PC-3 (cell line): ENCODE measurements around the gene AMIGO3. TPM values are rescaled to one million over a fixed set of nuclear protein-coding genes. Genes with fewer than 3 reads are reported as not detected.

Source experiments
- ATAC-seq: fragments of 200-7000 bp; cut with Tn5 transposase; 2 replicates; pipeline ENCODE4 v1.9.1; 2020; ENCODE audit warnings: mild to moderate bottlenecking, moderate library complexity
- BruUV-seq: library from RNA; stranded (reverse); fragments of 400-500 nt; replicated peaks from 2 replicates; lab custom pipeline; 2021; lab: Mats Ljungman, UMichigan
- CTCF ChIA-PET: fragments of 300-600 bp; sonication (Branson Sonifier 250); formaldehyde crosslinking; loops from one replicate; lab custom pipeline; 2022; ENCODE audit warnings: antibody characterized with exemption; lab: Charles Lee
- POLR2A ChIA-PET: fragments of 300-600 bp; sonication (Branson Sonifier 250); formaldehyde crosslinking; loops from one replicate; lab custom pipeline; 2022; ENCODE audit warnings: antibody characterized with exemption; ENCODE audit not compliant: unreplicated experiment; lab: Charles Lee
- DNase-seq: peaks from one replicate; pipeline ENCODE4 v3.0.0-alpha.2; 2015
- H2AFZ ChIP-seq: fragments of 300-600 bp; sonication (generic); 2 replicates; pipeline ENCODE4 v1.6.0; 2016; ENCODE audit warnings: antibody characterized with exemption, low read length
- H3F3A ChIP-seq: fragments of 300-600 bp; sonication (generic); one replicate; pipeline ENCODE4 v1.6.0; 2017; ENCODE audit warnings: antibody characterized with exemption, low read length, control low read depth, mild to moderate bottlenecking; ENCODE audit not compliant: unreplicated experiment
- H3K27ac ChIP-seq: fragments of 300-600 bp; sonication (generic); 2 replicates; pipeline ENCODE4 v1.5.1; 2016; ENCODE audit warnings: mild to moderate bottlenecking, low read length
- H3K27me3 ChIP-seq: fragments of 300-600 bp; sonication (generic); 2 replicates; pipeline ENCODE4 v1.6.1; 2016; ENCODE audit warnings: low read length, mixed read lengths
- H3K36me3 ChIP-seq: fragments of 300-600 bp; sonication (generic); 2 replicates; pipeline ENCODE4 v1.6.1; 2016; ENCODE audit warnings: low read depth, mixed run types, low read length, mixed read lengths
- H3K4me1 ChIP-seq: fragments of 300-600 bp; sonication (generic); 2 replicates; pipeline ENCODE4 v1.5.1; 2016; ENCODE audit warnings: low read length; ENCODE audit not compliant: insufficient read depth
- H3K4me2 ChIP-seq: fragments of 300-600 bp; sonication (generic); 2 replicates; pipeline ENCODE4 v1.6.0; 2016; ENCODE audit warnings: low read length
- H3K4me3 ChIP-seq: fragments of 300-600 bp; sonication (generic); 2 replicates; pipeline ENCODE4 v1.5.1; 2016; ENCODE audit warnings: mild to moderate bottlenecking, low read length, mixed read lengths
- H3K79me2 ChIP-seq: fragments of 300-600 bp; sonication (generic); 2 replicates; pipeline ENCODE4 v1.6.1; 2017; ENCODE audit warnings: low read length, mixed read lengths
- H3K9ac ChIP-seq: fragments of 300-600 bp; sonication (generic); 2 replicates; pipeline ENCODE4 v1.6.0; 2016; ENCODE audit warnings: mild to moderate bottlenecking, low read length
- H3K9me2 ChIP-seq: fragments of 300-600 bp; sonication (generic); replicated peaks from 2 replicates; pipeline ENCODE4 v1.6.1; 2016; ENCODE audit warnings: mixed run types, low read length, mixed read lengths
- H3K9me3 ChIP-seq: fragments of 300-600 bp; sonication (generic); 2 replicates; pipeline ENCODE4 v1.6.1; 2016; ENCODE audit warnings: low read length, mixed read lengths
- H4K20me1 ChIP-seq: fragments of 300-600 bp; sonication (generic); 2 replicates; pipeline ENCODE4 v1.6.1; 2016; ENCODE audit warnings: low read length, mixed read lengths
- CTCF ChIP-seq: fragments of 300-600 bp; sonication (generic); conservative IDR thresholded peaks from 2 replicates; pipeline ENCODE4 v1.5.1; 2017; ENCODE audit warnings: antibody characterized with exemption, low read depth, mild to moderate bottlenecking, low read length
- EZH2 ChIP-seq: fragments of 300-600 bp; sonication (generic); IDR thresholded peaks from one replicate; pipeline ENCODE4 v1.6.1; 2017; ENCODE audit warnings: antibody characterized with exemption, mild to moderate bottlenecking, low read length; ENCODE audit not compliant: unreplicated experiment
- EZH2phosphoT487 ChIP-seq: fragments of 300-600 bp; sonication (generic); IDR thresholded peaks from 2 replicates; pipeline ENCODE4 v1.6.1; 2018; ENCODE audit warnings: mild to moderate bottlenecking, antibody characterized with exemption, low read length, borderline replicate concordance
- intact Hi-C: fragments of 100-400 bp; cut with micrococcal nuclease; formaldehyde crosslinking; loops from 2 replicates; pipeline ENCODE4 v1.9.0; 2023
- total RNA-seq: library from RNA; depleted of rRNA; stranded (reverse); fragments of >200 nt; gene quantifications from 2 replicates; pipeline ENCODE4 v1.2.3, GENCODE V29; 2014

AMIGO3 gene
- total RNA-seq, 1 experiment from 2014 or later, result 1.8 TPM

- Histone ChIP-seq H3K4me1 (peaks cover 4% of the 10 kb centered on the region), H3K79me2 (peaks cover 15% of the 10 kb centered on the region), H3K9me2 (no peaks in the 10 kb centered on the region), H2AFZ (no peak overlapping the region), H3F3A (no peaks in the 10 kb centered on the region), H3K36me3 (peaks cover 6% of the 10 kb centered on the region; the same call in 1 of the 2 replicates), H3K4me3 (no peak overlapping the region), H3K4me2 (no peak overlapping the region), H4K20me1 (peaks cover 15% of the 10 kb centered on the region), H3K27me3 (no peaks in the 10 kb centered on the region), H3K9ac (no peak overlapping the region), H3K9me3 (no peaks in the 10 kb centered on the region), H3K27ac (peak overlapping the region; percentile 19; the same call in 1 of the 2 replicates)
- no peak for TF ChIP-seq EZH2
- no peak for TF ChIP-seq EZH2phosphoT487
- TF ChIP-seq CTCF, result no peak
- intact Hi-C loops, result loop anchor here (1.0 kb wide), 1 partner anchor 25 kb away; no protein-coding TSS in a partner anchor
- BruUV-seq, result no TSS peak
- CTCF ChIA-PET, result no interaction called here
- POLR2A ChIA-PET, result no interaction called here
- ATAC-seq (peak; percentile 95), DNase-seq (peak; percentile 93)
Measured at GRCh38 chr3:49745986-49746385, 26.5 kb upstream of the AMIGO3 start.

GRCh38 chr3:49740427-49740826, 20.9 kb upstream of the AMIGO3 start:
- H4K20me1 ChIP-seq, result peaks cover 11% of the 10 kb centered on the region
- H3K4me2 ChIP-seq, result no peak overlapping the region
- no peak for TF ChIP-seq CTCF
- TF ChIP-seq EZH2phosphoT487, result no peak
- no peak for TF ChIP-seq EZH2
- peaks cover 12% of the 10 kb centered on the region for H3K79me2 ChIP-seq
- H3K9me3 ChIP-seq, result no peaks in the 10 kb centered on the region
- intact Hi-C loops, result no loop called here
- POLR2A ChIA-PET, result no interaction called here
- DNase-seq (no peak), ATAC-seq (no peak)
- peaks cover 20% of the 10 kb centered on the region for H3K36me3 ChIP-seq
- H3F3A ChIP-seq, result no peaks in the 10 kb centered on the region
- no peaks in the 10 kb centered on the region for H3K4me1 ChIP-seq
- H3K27me3 ChIP-seq, result no peaks in the 10 kb centered on the region
- no peak overlapping the region for H3K4me3 ChIP-seq
- no peak overlapping the region for H3K27ac ChIP-seq
- no peaks in the 10 kb centered on the region for H3K9me2 ChIP-seq
- CTCF ChIA-PET, result no interaction called here
- H2AFZ ChIP-seq, result no peak overlapping the region
- no peak overlapping the region for H3K9ac ChIP-seq
- BruUV-seq, result no TSS peak

- Histone ChIP-seq H2AFZ (no peak overlapping the region), H3K27me3 (no peaks in the 10 kb centered on the region), H3K9ac (no peak overlapping the region), H3F3A (no peaks in the 10 kb centered on the region), H3K27ac (no peak overlapping the region), H3K9me3 (no peaks in the 10 kb centered on the region), H3K4me3 (no peak overlapping the region), H3K36me3 (peaks cover 31% of the 10 kb centered on the region), H3K4me2 (no peak overlapping the region), H3K79me2 (no peaks in the 10 kb centered on the region), H3K9me2 (no peaks in the 10 kb centered on the region), H3K4me1 (no peaks in the 10 kb centered on the region), H4K20me1 (no peaks in the 10 kb centered on the region)
- DNase-seq, result no peak
- POLR2A ChIA-PET, result no interaction called here
- no TSS peak for BruUV-seq
- no peak for TF ChIP-seq EZH2
- no peak for TF ChIP-seq EZH2phosphoT487
- TF ChIP-seq CTCF, result no peak
- intact Hi-C loops, result no loop called here
- ATAC-seq, result no peak
- CTCF ChIA-PET, result no interaction called here
Measured at GRCh38 chr3:49738067-49738713, 18.7 kb upstream of the AMIGO3 start.
